Parathyroid adenoma (tissue), 2 donors: ENCODE results near the gene EWSR1.
"Not testable (repeated sequence)": the region's sequence is repeated elsewhere in the genome, so short reads cannot be mapped to it uniquely, and the experiment has no call there.

Experiments
- H2AFZ ChIP-seq: fragments of 300-600 bp; sonication (generic); one replicate; pipeline ENCODE4 v1.7.0; 2017; ENCODE audit warnings: antibody characterized with exemption, mild to moderate bottlenecking
- H3K27ac ChIP-seq: fragments of 300-600 bp; sonication (generic); one replicate; pipeline ENCODE4 v1.7.0; 2017
- H3K27me3 ChIP-seq: fragments of 300-600 bp; sonication (generic); one replicate; pipeline ENCODE4 v1.7.0; 2017; ENCODE audit warnings: low read length; ENCODE audit not compliant: control insufficient read depth, insufficient read depth
- H3K36me3 ChIP-seq: fragments of 300-600 bp; sonication (generic); one replicate; pipeline ENCODE4 v1.7.0; 2017; ENCODE audit warnings: low read length; ENCODE audit not compliant: control insufficient read depth, insufficient read depth
- H3K4me1 ChIP-seq: fragments of 300-600 bp; sonication (generic); one replicate; pipeline ENCODE4 v1.7.0; 2017; ENCODE audit warnings: control low read depth
- H3K4me2 ChIP-seq: fragments of 300-600 bp; sonication (generic); one replicate; pipeline ENCODE4 v1.7.0; 2017; ENCODE audit warnings: low read length
- H3K4me3 ChIP-seq: fragments of 300-600 bp; sonication (generic); one replicate; pipeline ENCODE4 v1.7.0; 2017; ENCODE audit warnings: low read depth, low read length
- H3K79me2 ChIP-seq: fragments of 300-600 bp; sonication (generic); one replicate; pipeline ENCODE4 v1.7.0; 2017; ENCODE audit warnings: control low read depth
- H3K9ac ChIP-seq: fragments of 300-600 bp; sonication (generic); one replicate; pipeline ENCODE4 v1.7.0; 2017; ENCODE audit warnings: mild to moderate bottlenecking
- H3K9me3 ChIP-seq: fragments of 300-600 bp; sonication (generic); one replicate; pipeline ENCODE4 v1.7.0; 2017; ENCODE audit warnings: low read length; ENCODE audit not compliant: control insufficient read depth
- CTCF ChIP-seq: fragments of 300-600 bp; sonication (generic); IDR thresholded peaks from one replicate; pipeline ENCODE4 v1.7.0; 2017; ENCODE audit warnings: antibody characterized with exemption, mild to moderate bottlenecking
- donor health status: primary hyperparathyroidism.

The EWSR1 gene

DNA sequence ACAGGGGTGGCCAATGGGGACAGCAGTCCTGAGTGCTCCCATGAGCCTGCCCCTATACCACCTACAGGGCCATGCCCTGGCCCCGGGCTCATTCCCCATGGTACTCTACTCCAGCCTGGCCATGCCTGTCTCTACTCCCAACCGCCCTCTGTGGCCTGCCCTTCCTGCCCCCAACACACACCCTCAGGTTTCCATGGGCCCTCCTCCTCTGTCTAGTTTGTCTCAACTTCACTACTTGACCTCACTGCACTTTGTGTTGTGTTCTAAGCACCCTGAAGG lies 73.7 kb downstream of the EWSR1 start:
- no peak overlapping the region for H3K27ac ChIP-seq
- H3K4me3 ChIP-seq, result no peak overlapping the region
- H3K27me3 ChIP-seq, result no peaks in the 10 kb centered on the region
- H3K9ac ChIP-seq, result no peak overlapping the region
- TF ChIP-seq CTCF, result no peak
- H3K36me3 ChIP-seq, result no peaks in the 10 kb centered on the region
- no peaks in the 10 kb centered on the region for H3K79me2 ChIP-seq
- H3K4me1 ChIP-seq, result peaks cover 9% of the 10 kb centered on the region
- no peaks in the 10 kb centered on the region for H3K9me3 ChIP-seq
- no peak overlapping the region for H2AFZ ChIP-seq
- H3K4me2 ChIP-seq, result no peak overlapping the region

DNA sequence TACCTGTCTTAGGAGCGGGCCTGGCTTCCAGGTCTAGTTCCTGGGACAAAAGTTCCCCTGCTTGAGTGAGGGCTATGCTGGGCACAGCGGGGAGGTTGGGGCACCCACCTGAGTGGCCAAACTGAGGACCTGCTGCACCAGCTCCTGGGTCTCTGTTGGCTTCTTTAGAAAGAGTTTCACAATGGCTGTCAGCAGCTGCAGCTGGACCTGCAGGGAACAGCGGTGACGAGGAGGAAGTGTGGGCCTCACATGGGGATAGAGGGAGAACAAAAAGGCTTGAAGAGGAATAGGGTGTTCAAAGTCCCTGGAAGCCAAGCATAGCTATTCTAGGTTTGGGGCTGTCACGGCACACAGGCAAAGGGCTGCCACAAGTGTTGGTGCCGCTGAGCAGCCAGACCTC lies 74.1 kb downstream of the EWSR1 start:
- Histone ChIP-seq H3K4me2 (no peak overlapping the region), H3K27ac (no peak overlapping the region), H2AFZ (no peak overlapping the region), H3K4me3 (no peak overlapping the region), H3K36me3 (no peaks in the 10 kb centered on the region), H3K9me3 (no peaks in the 10 kb centered on the region), H3K9ac (no peak overlapping the region), H3K27me3 (no peaks in the 10 kb centered on the region), H3K4me1 (peaks cover 9% of the 10 kb centered on the region), H3K79me2 (no peaks in the 10 kb centered on the region)
- TF ChIP-seq CTCF, result no peak

- no peak overlapping the region for H3K9ac ChIP-seq
- no peaks in the 10 kb centered on the region for H3K79me2 ChIP-seq
- no peak overlapping the region for H3K4me2 ChIP-seq
- TF ChIP-seq CTCF, result no peak
- H3K4me3 ChIP-seq, result no peak overlapping the region
- H3K27ac ChIP-seq, result peak overlapping the region; percentile 36
- H3K36me3 ChIP-seq, result no peaks in the 10 kb centered on the region
- H3K9me3 ChIP-seq, result no peaks in the 10 kb centered on the region
- H3K4me1 ChIP-seq, result peaks cover 9% of the 10 kb centered on the region
- H3K27me3 ChIP-seq, result no peaks in the 10 kb centered on the region
- H2AFZ ChIP-seq, result no peak overlapping the region
Measured at GRCh38 chr22:29342577-29343312, 74.7 kb downstream of the EWSR1 start.

GRCh38 chr22:29343313-29343805 lies 75.3 kb downstream of the EWSR1 start:
- Histone ChIP-seq H3K27ac (peak overlapping the region; percentile 36), H3K9ac (no peak overlapping the region), H2AFZ (no peak overlapping the region), H3K4me3 (no peak overlapping the region), H3K79me2 (no peaks in the 10 kb centered on the region), H3K9me3 (no peaks in the 10 kb centered on the region), H3K4me1 (peaks cover 9% of the 10 kb centered on the region), H3K27me3 (no peaks in the 10 kb centered on the region), H3K4me2 (peak overlapping the region; percentile 37), H3K36me3 (no peaks in the 10 kb centered on the region)
- no peak for TF ChIP-seq CTCF

DNA sequence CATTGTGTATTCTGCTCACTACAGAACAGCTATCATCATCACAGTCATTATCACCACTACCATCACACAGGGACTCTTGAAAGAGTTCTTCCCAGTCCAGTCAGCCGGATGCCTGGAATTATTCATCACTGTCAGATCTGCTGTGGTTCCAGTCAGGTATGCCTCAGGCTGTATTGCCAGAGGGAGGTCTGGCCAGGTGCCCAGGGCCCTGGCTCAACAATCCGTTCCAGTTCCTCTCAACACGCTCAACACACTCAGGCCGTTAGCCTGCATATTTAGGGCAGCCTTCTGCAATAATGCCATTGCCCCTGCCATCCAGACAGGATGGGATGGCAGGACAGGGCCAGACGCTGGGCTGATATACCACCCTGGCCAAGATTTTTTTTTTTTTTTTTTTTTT lies 76.1 kb downstream of the EWSR1 start:
- Histone ChIP-seq H3K27me3 (no peaks in the 10 kb centered on the region), H3K36me3 (no peaks in the 10 kb centered on the region), H3K79me2 (no peaks in the 10 kb centered on the region), H3K9ac (no peak overlapping the region), H3K27ac (peak overlapping the region; percentile 15), H3K4me1 (peaks cover 9% of the 10 kb centered on the region), H2AFZ (no peak overlapping the region), H3K4me3 (no peak overlapping the region), H3K9me3 (no peaks in the 10 kb centered on the region), H3K4me2 (no peak overlapping the region)
- no peak for TF ChIP-seq CTCF

GRCh38 chr22:29344889-29345288 lies 76.8 kb downstream of the EWSR1 start:
- not testable (repeated sequence) for H3K9me3 ChIP-seq, H3K4me2 ChIP-seq, H3K9ac ChIP-seq, H3K4me3 ChIP-seq, H2AFZ ChIP-seq, H3K79me2 ChIP-seq, H3K4me1 ChIP-seq, H3K27me3 ChIP-seq, H3K36me3 ChIP-seq
- peak overlapping the region; percentile 20 for H3K27ac ChIP-seq
